IMR-90 (cell line): ENCODE measurements around the gene EIF2S2. TPM values are rescaled to one million over a fixed set of nuclear protein-coding genes. Genes with fewer than 3 reads are reported as not detected.

Experiments used
- ATAC-seq: fragments of 200-7000 bp; cut with Tn5 transposase; 2 replicates; pipeline ENCODE4 v1.9.1; 2020; ENCODE audit warnings: low read depth, mild to moderate bottlenecking, moderate library complexity
- BruUV-seq: library from RNA; stranded (reverse); fragments of 400-500 nt; replicated peaks from 2 replicates; lab custom pipeline; 2021; lab: Mats Ljungman, UMichigan
- CTCF ChIA-PET: fragments of 300-600 bp; formaldehyde crosslinking; extraction: SDS; loops from one replicate; lab custom pipeline; 2021; ENCODE audit warnings: antibody characterized with exemption; lab: Yijun Ruan, JAX
- POLR2A ChIA-PET: fragments of 300-600 bp; sonication (Branson Sonifier 250); formaldehyde crosslinking; loops from one replicate; lab custom pipeline; 2022; ENCODE audit warnings: antibody characterized with exemption; ENCODE audit not compliant: unreplicated experiment; lab: Charles Lee
- DNase-seq: peaks from one replicate; pipeline ENCODE4 v3.0.0; 2013
- H2AFZ ChIP-seq: replicated peaks from 2 replicates; pipeline ENCODE3; 2013; ENCODE audit warnings: low read length, mild to moderate bottlenecking; ENCODE audit not compliant: poor library complexity
- H2AK5ac ChIP-seq: 2 replicates; pipeline ENCODE4 v1.6.1; 2013; ENCODE audit warnings: low read depth, low read length, inconsistent platforms
- H2AK9ac ChIP-seq: replicated peaks from 2 replicates; pipeline ENCODE3; 2013; ENCODE audit warnings: mild to moderate bottlenecking, low read depth, low read length, moderate library complexity; ENCODE audit not compliant: poor library complexity
- H2BK120ac ChIP-seq: 2 replicates; pipeline ENCODE4 v1.6.1; 2013; ENCODE audit warnings: low read depth, low read length, inconsistent platforms
- H2BK15ac ChIP-seq: 3 replicates; pipeline ENCODE4 v1.6.1; 2013; ENCODE audit warnings: low read depth, low read length, inconsistent platforms
- H2BK20ac ChIP-seq: 2 replicates; pipeline ENCODE4 v1.6.1; 2013; ENCODE audit warnings: low read depth, mild to moderate bottlenecking, inconsistent platforms, low read length, moderate library complexity
- H2BK5ac ChIP-seq: 2 replicates; pipeline ENCODE4 v1.6.1; 2013; ENCODE audit warnings: mild to moderate bottlenecking, low read depth, low read length, inconsistent platforms; ENCODE audit not compliant: poor library complexity, severe bottlenecking
- H3K14ac ChIP-seq: replicated peaks from 2 replicates; pipeline ENCODE4 v1.6.1; 2013; ENCODE audit warnings: low read depth, low read length, inconsistent platforms
- H3K18ac ChIP-seq: 2 replicates; pipeline ENCODE4 v1.6.1; 2013; ENCODE audit warnings: low read depth, low read length, control low read depth
- H3K23ac ChIP-seq: 2 replicates; pipeline ENCODE4 v1.6.1; 2013; ENCODE audit warnings: low read depth, low read length, inconsistent platforms
- H3K27ac ChIP-seq: 2 replicates; pipeline ENCODE4 v1.5.1; 2013; ENCODE audit warnings: mild to moderate bottlenecking, control low read depth, low read length; ENCODE audit not compliant: insufficient read depth
- H3K27me3 ChIP-seq: 2 replicates; pipeline ENCODE4 v1.6.1; 2013; ENCODE audit warnings: low read length; ENCODE audit not compliant: control insufficient read depth, insufficient read depth
- H3K36me3 ChIP-seq: 2 replicates; pipeline ENCODE4 v1.6.1; 2013; ENCODE audit warnings: low read length, mixed read lengths; ENCODE audit not compliant: control insufficient read depth, insufficient read depth
- H3K4ac ChIP-seq: 2 replicates; pipeline ENCODE4 v1.6.1; 2013; ENCODE audit warnings: low read depth, low read length, inconsistent platforms
- H3K4me1 ChIP-seq: 2 replicates; pipeline ENCODE4 v1.6.1; 2013; ENCODE audit warnings: low read length, mixed read lengths; ENCODE audit not compliant: control insufficient read depth, insufficient read depth
- H3K4me2 ChIP-seq: 2 replicates; pipeline ENCODE4 v1.6.1; 2013; ENCODE audit warnings: low read depth, mild to moderate bottlenecking, control low read depth, low read length, moderate library complexity
- H3K4me3 ChIP-seq: 2 replicates; pipeline ENCODE4 v1.5.1; 2013; ENCODE audit warnings: low read depth, mild to moderate bottlenecking, control low read depth, low read length, moderate library complexity; ENCODE audit not compliant: insufficient read depth
- H3K56ac ChIP-seq: 2 replicates; pipeline ENCODE4 v1.6.1; 2013; ENCODE audit warnings: low read length, inconsistent platforms; ENCODE audit not compliant: insufficient read depth; ENCODE audit errors: extremely low read depth
- H3K79me1 ChIP-seq, 2 experiments: 2 replicates each; pipeline ENCODE4 v1.6.1; 2013; ENCODE audit warnings: low read length in 2 of 2, inconsistent platforms in 1 of 2, low read depth in 1 of 2
- H3K9ac ChIP-seq: 2 replicates; pipeline ENCODE4 v1.6.1; 2013; ENCODE audit warnings: low read depth, low read length, control low read depth
- H3K9me1 ChIP-seq: 2 replicates; pipeline ENCODE4 v1.6.1; 2013; ENCODE audit warnings: low read length, inconsistent platforms; ENCODE audit not compliant: insufficient read depth
- H3K9me3 ChIP-seq: 2 replicates; pipeline ENCODE4 v1.6.1; 2013; ENCODE audit warnings: low read length; ENCODE audit not compliant: control insufficient read depth, insufficient read depth
- H4K20me1 ChIP-seq: 2 replicates; pipeline ENCODE4 v1.6.1; 2013; ENCODE audit warnings: low read length, inconsistent platforms; ENCODE audit not compliant: insufficient read depth
- H4K5ac ChIP-seq: 2 replicates; pipeline ENCODE4 v1.6.1; 2013; ENCODE audit warnings: mild to moderate bottlenecking, low read depth, low read length, control low read depth
- H4K8ac ChIP-seq, 2 experiments: 2 replicates each; pipeline ENCODE4 v1.6.1; 2013; ENCODE audit warnings: low read depth in 2 of 2, low read length in 2 of 2, control low read depth in 1 of 2, inconsistent platforms in 1 of 2
- H4K91ac ChIP-seq: 2 replicates; pipeline ENCODE4 v1.6.1; 2013; ENCODE audit warnings: low read depth, low read length, inconsistent platforms; ENCODE audit not compliant: insufficient read depth
- BHLHE40 ChIP-seq: fragments of 150-350 bp; IDR thresholded peaks from 2 replicates; pipeline ENCODE4 v1.6.1; 2016; ENCODE audit warnings: mild to moderate bottlenecking, low read depth, low read length
- CEBPB ChIP-seq: IDR thresholded peaks from 2 replicates; pipeline ENCODE4 v1.6.1; 2012; ENCODE audit warnings: low read depth, low read length, improper control_type of control experiment
- CTCF ChIP-seq: conservative IDR thresholded peaks from 2 replicates; pipeline ENCODE4 v1.5.1; 2012; ENCODE audit warnings: mild to moderate bottlenecking, low read depth, low read length, improper control_type of control experiment
- FOS ChIP-seq: fragments of 150-350 bp; IDR thresholded peaks from 2 replicates; pipeline ENCODE4 v1.6.1; 2016; ENCODE audit warnings: low read depth, low read length
- MAFK ChIP-seq: IDR thresholded peaks from 2 replicates; pipeline ENCODE4 v1.6.1; 2012; ENCODE audit warnings: low read depth, low read length, improper control_type of control experiment
- MXI1 ChIP-seq: IDR thresholded peaks from 2 replicates; pipeline ENCODE4 v1.6.1; 2012; ENCODE audit warnings: low read depth, mild to moderate bottlenecking, low read length, moderate library complexity, borderline replicate concordance
- NFE2L2 ChIP-seq: fragments of 150-350 bp; IDR thresholded peaks from 2 replicates; pipeline ENCODE4 v1.6.1; 2016; ENCODE audit warnings: low read depth, mild to moderate bottlenecking, low read length
- POLR2A ChIP-seq: IDR thresholded peaks from 2 replicates; pipeline ENCODE4 v1.6.1; 2012; ENCODE audit warnings: mild to moderate bottlenecking, low read depth, low read length
- RFX5 ChIP-seq: IDR thresholded peaks from 2 replicates; pipeline ENCODE4 v1.8.0; 2012; ENCODE audit warnings: low read depth, mild to moderate bottlenecking, low read length, moderate library complexity
- SMC3 ChIP-seq: fragments of 150-350 bp; IDR thresholded peaks from 2 replicates; pipeline ENCODE4 v1.6.1; 2016; ENCODE audit warnings: low read depth, mild to moderate bottlenecking, antibody characterized with exemption, low read length, moderate library complexity
- WGBS, 2 experiments: methylation state at CpG; one replicate each; pipeline versions ENCODE4 v1.1.5 to v1.1.7; 2013; ENCODE audit warnings: missing lambda C conversion rate in 2 of 2; ENCODE audit not compliant: insufficient read length in 1 of 2; ENCODE audit errors: extremely low coverage in 2 of 2; 5-methylcytosine and 5-hydroxymethylcytosine counted together
- dilution Hi-C: fragments of 300-500 bp; cut with HindIII; formaldehyde crosslinking; loops from one replicate; pipeline ENCODE4 v1.14.3; 2018; ENCODE audit warnings: low sequenced_read_pairs; ENCODE audit not compliant: unreplicated experiment
- in situ Hi-C: fragments of 300-500 bp; cut with MboI; formaldehyde crosslinking; loops from 3 replicates; pipeline ENCODE4 v1.14.3; 2019; ENCODE audit warnings: low sequenced_read_pairs, inconsistent platforms, mixed read lengths
- intact Hi-C: fragments of 100-400 bp; cut with micrococcal nuclease; formaldehyde crosslinking; loops from 2 replicates; pipeline ENCODE4 v1.10.0; 2022
- polyA plus RNA-seq, 3 experiments: library from polyadenylated mRNA; depleted of rRNA; stranded (reverse); fragments of >200 nt; gene quantifications; 2 replicates each; pipeline ENCODE4 v1.2.3, GENCODE V29; 2012; ENCODE audit warnings: low replicate concordance in 1 of 3
- total RNA-seq: library from RNA; depleted of rRNA; stranded (reverse); fragments of >200 nt; gene quantifications from 2 replicates; pipeline ENCODE4 v1.2.3, GENCODE V29; 2012
- TF ChIP-seq, protein P1 (sequence below): fragments of 150-350 bp; IDR thresholded peaks from 2 replicates; pipeline ENCODE4 v1.6.1; 2016; ENCODE audit warnings: low read depth, mild to moderate bottlenecking, low read length, moderate library complexity, borderline replicate concordance

Gene EIF2S2
- total and polyA plus RNA-seq, 2 of the 4 experiments (the other 2 are of a cell fraction), result 61.7 to 66.9 TPM

- no peak overlapping the region for H3K14ac ChIP-seq
- intact Hi-C loops, result no loop called here
- no peak overlapping the region for H3K4ac ChIP-seq
- no peak overlapping the region for H2BK20ac ChIP-seq
- no peak overlapping the region for H2BK15ac ChIP-seq
- H3K4me1 ChIP-seq, result no peaks in the 10 kb centered on the region
- H4K5ac ChIP-seq, result no peak overlapping the region
- H3K27me3 ChIP-seq, result no peaks in the 10 kb centered on the region
- TF ChIP-seq FOS (no peak), SMC3 (no peak), BHLHE40 (no peak), CEBPB (no peak), MXI1 (no peak), POLR2A (no peak), CTCF (no peak), MAFK (no peak), NFE2L2 (no peak), RFX5 (no peak)
- TF ChIP-seq, protein P1, sequence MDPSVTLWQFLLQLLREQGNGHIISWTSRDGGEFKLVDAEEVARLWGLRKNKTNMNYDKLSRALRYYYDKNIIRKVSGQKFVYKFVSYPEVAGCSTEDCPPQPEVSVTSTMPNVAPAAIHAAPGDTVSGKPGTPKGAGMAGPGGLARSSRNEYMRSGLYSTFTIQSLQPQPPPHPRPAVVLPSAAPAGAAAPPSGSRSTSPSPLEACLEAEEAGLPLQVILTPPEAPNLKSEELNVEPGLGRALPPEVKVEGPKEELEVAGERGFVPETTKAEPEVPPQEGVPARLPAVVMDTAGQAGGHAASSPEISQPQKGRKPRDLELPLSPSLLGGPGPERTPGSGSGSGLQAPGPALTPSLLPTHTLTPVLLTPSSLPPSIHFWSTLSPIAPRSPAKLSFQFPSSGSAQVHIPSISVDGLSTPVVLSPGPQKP, result no peak
- in situ Hi-C loops, result no loop called here
- peaks cover 67% of the 10 kb centered on the region for H3K36me3 ChIP-seq
- peaks cover 80% of the 10 kb centered on the region for H4K20me1 ChIP-seq
- H2BK5ac ChIP-seq, result no peak overlapping the region
- DNase-seq, result no peak
- no TSS peak for BruUV-seq
- H4K91ac ChIP-seq, result no peak overlapping the region
- H3K18ac ChIP-seq, result no peak overlapping the region
- H3K23ac ChIP-seq, result no peak overlapping the region
- ChIA-PET CTCF (no interaction called here), POLR2A (no interaction called here)
- H2AK5ac ChIP-seq, result no peak overlapping the region
- no peak overlapping the region for H2AFZ ChIP-seq
- H3K4me2 ChIP-seq, result no peak overlapping the region
- dilution Hi-C loops, result no loop called here
- no peak overlapping the region for H3K56ac ChIP-seq
- no peak overlapping the region for H2AK9ac ChIP-seq
- no peak for ATAC-seq
- WGBS, 2 experiments, result 78% methylated on average over 3 of the region's 9 CpGs; no CpG with 5 or more reads in 1 of the 2 experiments
- no peak overlapping the region for H3K9ac ChIP-seq
- H3K9me3 ChIP-seq, result no peaks in the 10 kb centered on the region
- no peak overlapping the region for H2BK120ac ChIP-seq
- peaks cover 39 to 94% of the 10 kb centered on the region in 2 experiments for H3K79me1 ChIP-seq
- H4K8ac ChIP-seq, result no peak overlapping the region
- H3K27ac ChIP-seq, result no peak overlapping the region
- peaks cover 32% of the 10 kb centered on the region for H3K9me1 ChIP-seq
- H3K4me3 ChIP-seq, result no peak overlapping the region
Measured at GRCh38 chr20:34084227-34084923, 27.7 kb downstream of the EIF2S2 start.
